GM12891 (cell line): ENCODE measurements around the gene CDK5RAP2.

Experiments used
- POLR2A ChIP-seq: IDR thresholded peaks from 2 replicates; pipeline ENCODE4 v1.6.1; 2011; ENCODE audit warnings: low read depth, low read length, control low read depth
- POLR2AphosphoS5 ChIP-seq: IDR thresholded peaks from 2 replicates; pipeline ENCODE4 v1.6.1; 2011; ENCODE audit warnings: low read depth, low read length, control low read depth
- POU2F2 ChIP-seq: IDR thresholded peaks from 2 replicates; pipeline ENCODE4 v1.6.1; 2011; ENCODE audit warnings: low read depth, mild to moderate bottlenecking, control low read depth, low read length, moderate library complexity
- SPI1 ChIP-seq: IDR thresholded peaks from 2 replicates; pipeline ENCODE4 v1.6.1; 2011; ENCODE audit warnings: low read depth, low read length, control low read depth
- TAF1 ChIP-seq: IDR thresholded peaks from 2 replicates; pipeline ENCODE4 v1.6.1; 2011; ENCODE audit warnings: low read depth, low read length, control low read depth

DNA sequence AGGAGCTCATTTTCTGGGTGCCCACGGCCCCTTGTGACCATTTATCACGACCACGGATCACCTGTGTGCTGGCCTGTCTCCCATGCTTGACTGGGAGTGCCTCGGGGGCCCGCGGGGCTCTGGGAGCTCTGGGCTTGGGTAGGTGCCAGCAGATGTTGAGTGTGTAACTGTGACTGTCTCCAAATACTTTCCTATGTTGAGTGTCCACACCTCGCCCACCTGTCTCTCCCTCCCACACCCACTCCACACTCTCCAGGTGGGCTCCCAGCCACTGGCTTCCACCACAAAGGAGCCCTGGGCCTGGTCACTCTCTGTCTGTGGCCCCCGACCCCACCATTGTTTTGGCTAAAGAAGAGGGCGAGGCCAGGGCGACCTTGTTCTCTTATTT is 196.4 kb downstream of the CDK5RAP2 start:
- no peak for TF ChIP-seq POLR2AphosphoS5
- no peak for TF ChIP-seq SPI1
- TF ChIP-seq POLR2A, result no peak
- TF ChIP-seq TAF1, result no peak
- no peak for TF ChIP-seq POU2F2
